Neural cell (in vitro differentiated cells): Measurements from ENCODE around the gene AFG1L.

Experiments
- EP300 ChIP-seq: fragments of 450-650 bp; conservative IDR thresholded peaks from 2 replicates; pipeline ENCODE4 v1.6.1; 2014; ENCODE audit warnings: antibody characterized with exemption, mild to moderate bottlenecking, moderate library complexity; ENCODE audit not compliant: poor library complexity, severe bottlenecking
- POLR2AphosphoS5 ChIP-seq: IDR thresholded peaks from 2 replicates; pipeline ENCODE4 v1.6.1; 2012
- TF ChIP-seq, protein P1 (sequence below): fragments of 450-650 bp; IDR thresholded peaks from 2 replicates; pipeline ENCODE4 v1.5.1; 2014; ENCODE audit warnings: antibody characterized with exemption, mild to moderate bottlenecking, moderate library complexity; ENCODE audit not compliant: poor library complexity, severe bottlenecking

GRCh38 chr6:108544606-108545005, 249.8 kb downstream of the AFG1L start:
- TF ChIP-seq, protein P1, sequence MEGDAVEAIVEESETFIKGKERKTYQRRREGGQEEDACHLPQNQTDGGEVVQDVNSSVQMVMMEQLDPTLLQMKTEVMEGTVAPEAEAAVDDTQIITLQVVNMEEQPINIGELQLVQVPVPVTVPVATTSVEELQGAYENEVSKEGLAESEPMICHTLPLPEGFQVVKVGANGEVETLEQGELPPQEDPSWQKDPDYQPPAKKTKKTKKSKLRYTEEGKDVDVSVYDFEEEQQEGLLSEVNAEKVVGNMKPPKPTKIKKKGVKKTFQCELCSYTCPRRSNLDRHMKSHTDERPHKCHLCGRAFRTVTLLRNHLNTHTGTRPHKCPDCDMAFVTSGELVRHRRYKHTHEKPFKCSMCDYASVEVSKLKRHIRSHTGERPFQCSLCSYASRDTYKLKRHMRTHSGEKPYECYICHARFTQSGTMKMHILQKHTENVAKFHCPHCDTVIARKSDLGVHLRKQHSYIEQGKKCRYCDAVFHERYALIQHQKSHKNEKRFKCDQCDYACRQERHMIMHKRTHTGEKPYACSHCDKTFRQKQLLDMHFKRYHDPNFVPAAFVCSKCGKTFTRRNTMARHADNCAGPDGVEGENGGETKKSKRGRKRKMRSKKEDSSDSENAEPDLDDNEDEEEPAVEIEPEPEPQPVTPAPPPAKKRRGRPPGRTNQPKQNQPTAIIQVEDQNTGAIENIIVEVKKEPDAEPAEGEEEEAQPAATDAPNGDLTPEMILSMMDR, result no peak
- TF ChIP-seq POLR2AphosphoS5 (no peak), EP300 (no peak)
